ENCODE measurements around the gene LENG8. TPM values are rescaled to one million over a fixed set of nuclear protein-coding genes. Genes with fewer than 3 reads are reported as not detected.

LENG8 gene
- total and polyA plus RNA-seq, 10 of the 15 experiments (the other 5 are each of a cell fraction or from before 2014, with no cell fraction given): 2.3 to 145 (median 34.4) TPM

DNA sequence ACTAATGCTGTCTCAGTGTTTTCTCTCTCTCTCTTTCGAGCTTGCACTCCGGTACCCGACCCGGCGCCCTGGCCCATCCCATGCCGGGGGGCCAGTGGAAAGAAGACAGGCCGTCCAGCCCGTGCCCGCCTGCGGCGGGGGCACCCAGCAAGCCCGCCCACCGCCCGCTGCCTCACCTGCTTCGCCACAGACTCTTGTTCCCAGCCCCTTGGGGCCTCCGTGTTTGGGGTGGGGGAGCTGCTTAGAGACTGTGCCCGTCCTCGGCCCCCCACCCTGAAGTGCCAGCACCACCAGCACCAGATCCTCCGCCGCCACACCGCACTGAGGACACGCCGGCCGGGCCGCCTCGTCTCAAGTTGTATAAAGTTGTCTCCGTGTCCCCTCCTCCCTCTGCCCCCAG, 12.2 kb downstream of the LENG8 start:
- intact Hi-C loops (cut with micrococcal nuclease; ENCODE audit: unreplicated experiment): no loop called here
- TF ChIP-seq POLR2A (IDR thresholded peaks at IDR 0.05; ENCODE audit: low read depth, low read length): peak; percentile 50; the same call in 1 of the 2 replicates
- no peak for TF ChIP-seq POLR2AphosphoS2 (IDR thresholded peaks at IDR 0.05; ENCODE audit: low read depth, low read length)
- no peak for TF ChIP-seq TAF1 (IDR thresholded peaks at IDR 0.05; ENCODE audit: borderline replicate concordance, low read depth, low read length)
- TF ChIP-seq POLR2AphosphoS5 (IDR thresholded peaks at IDR 0.05; ENCODE audit: low read length): peak; percentile 21; the same call in 1 of the 2 replicates
- POLR2A ChIA-PET: interaction anchor here (0.7 to 1.7 kb wide), 2 partner anchors 13 to 1184 kb away, joined by 3 to 13 read pairs; partner anchors contain the start of gene LENG8

DNA sequence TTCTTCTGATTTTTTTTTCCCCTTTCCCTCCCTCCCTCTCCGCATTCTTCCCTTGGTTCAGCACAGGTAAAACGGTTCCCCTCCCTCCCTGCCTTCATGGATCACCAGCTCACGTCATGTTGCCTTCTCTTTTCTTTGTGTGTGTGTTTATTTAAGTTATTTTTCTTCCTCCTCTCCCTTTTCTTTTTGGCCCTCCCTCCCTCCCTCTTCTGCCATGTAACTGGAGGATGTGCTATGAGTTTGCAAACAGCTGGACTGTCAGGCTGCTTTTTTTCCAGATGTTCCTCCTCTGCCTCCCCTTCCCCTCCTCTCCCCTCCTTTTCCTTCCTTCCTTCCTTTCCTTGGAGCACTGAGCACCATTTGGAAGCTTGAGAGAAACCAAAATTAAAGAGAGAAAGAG, 12.6 kb downstream of the LENG8 start:
- WGBS (ENCODE audit: insufficient coverage, insufficient replicate concordance, low lambda C conversion rate, missing lambda C conversion rate): 64% methylated on average over 3 of the region's 3 CpGs
- POLR2A ChIA-PET: interaction anchor here (0.7 to 1.7 kb wide), 2 partner anchors 13 to 1184 kb away, joined by 3 to 13 read pairs; partner anchors contain the start of gene LENG8
- no peaks in the 10 kb centered on the region for H3K9me3 ChIP-seq (replicated peaks; ENCODE audit: control insufficient read depth, insufficient read depth, low read length)
- H3K27me3 ChIP-seq (replicated peaks in 1 of 2; ENCODE audit: control insufficient read depth in 2 of 2, insufficient read depth in 2 of 2, low read length in 1 of 2): no peaks in the 10 kb centered on the region
- intact Hi-C loops (cut with micrococcal nuclease; ENCODE audit: unreplicated experiment) (no loop called here), in situ Hi-C loops (cut with MboI) (loop anchor here (10.0 kb wide), 1 partner anchor 1193 kb away; the partner anchor contains the start of gene U2AF2)
- no peak for TF ChIP-seq BMI1 (IDR thresholded peaks at IDR 0.05; ENCODE audit: borderline replicate concordance)
- no peak for TF ChIP-seq NR2C1 (IDR thresholded peaks at IDR 0.05)
- no peak for TF ChIP-seq HDAC2 (IDR thresholded peaks at IDR 0.05)
- TF ChIP-seq, protein P1, sequence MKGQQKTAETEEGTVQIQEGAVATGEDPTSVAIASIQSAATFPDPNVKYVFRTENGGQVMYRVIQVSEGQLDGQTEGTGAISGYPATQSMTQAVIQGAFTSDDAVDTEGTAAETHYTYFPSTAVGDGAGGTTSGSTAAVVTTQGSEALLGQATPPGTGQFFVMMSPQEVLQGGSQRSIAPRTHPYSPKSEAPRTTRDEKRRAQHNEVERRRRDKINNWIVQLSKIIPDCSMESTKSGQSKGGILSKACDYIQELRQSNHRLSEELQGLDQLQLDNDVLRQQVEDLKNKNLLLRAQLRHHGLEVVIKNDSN (IDR thresholded peaks at IDR 0.05; ENCODE audit: borderline replicate concordance, extremely low read length, insufficient read depth, low read depth, low read length): no peak
- no peak for TF ChIP-seq KLF5 (IDR thresholded peaks at IDR 0.05; ENCODE audit: partially characterized antibody)
- no peak for TF ChIP-seq RAD51 (IDR thresholded peaks at IDR 0.05)
- TF ChIP-seq CREB1 (IDR thresholded peaks at IDR 0.05; ENCODE audit: low read depth): no peak
- TF ChIP-seq KDM1A (IDR thresholded peaks at IDR 0.05; ENCODE audit: borderline replicate concordance): no peak
- TF ChIP-seq, protein P2, sequence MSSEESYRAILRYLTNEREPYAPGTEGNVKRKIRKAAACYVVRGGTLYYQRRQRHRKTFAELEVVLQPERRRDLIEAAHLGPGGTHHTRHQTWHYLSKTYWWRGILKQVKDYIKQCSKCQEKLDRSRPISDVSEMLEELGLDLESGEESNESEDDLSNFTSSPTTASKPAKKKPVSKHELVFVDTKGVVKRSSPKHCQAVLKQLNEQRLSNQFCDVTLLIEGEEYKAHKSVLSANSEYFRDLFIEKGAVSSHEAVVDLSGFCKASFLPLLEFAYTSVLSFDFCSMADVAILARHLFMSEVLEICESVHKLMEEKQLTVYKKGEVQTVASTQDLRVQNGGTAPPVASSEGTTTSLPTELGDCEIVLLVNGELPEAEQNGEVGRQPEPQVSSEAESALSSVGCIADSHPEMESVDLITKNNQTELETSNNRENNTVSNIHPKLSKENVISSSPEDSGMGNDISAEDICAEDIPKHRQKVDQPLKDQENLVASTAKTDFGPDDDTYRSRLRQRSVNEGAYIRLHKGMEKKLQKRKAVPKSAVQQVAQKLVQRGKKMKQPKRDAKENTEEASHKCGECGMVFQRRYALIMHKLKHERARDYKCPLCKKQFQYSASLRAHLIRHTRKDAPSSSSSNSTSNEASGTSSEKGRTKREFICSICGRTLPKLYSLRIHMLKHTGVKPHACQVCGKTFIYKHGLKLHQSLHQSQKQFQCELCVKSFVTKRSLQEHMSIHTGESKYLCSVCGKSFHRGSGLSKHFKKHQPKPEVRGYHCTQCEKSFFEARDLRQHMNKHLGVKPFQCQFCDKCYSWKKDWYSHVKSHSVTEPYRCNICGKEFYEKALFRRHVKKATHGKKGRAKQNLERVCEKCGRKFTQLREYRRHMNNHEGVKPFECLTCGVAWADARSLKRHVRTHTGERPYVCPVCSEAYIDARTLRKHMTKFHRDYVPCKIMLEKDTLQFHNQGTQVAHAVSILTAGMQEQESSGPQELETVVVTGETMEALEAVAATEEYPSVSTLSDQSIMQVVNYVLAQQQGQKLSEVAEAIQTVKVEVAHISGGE (CRISPR knock-in tag; IDR thresholded peaks at IDR 0.05): no peak
- no peaks in the 10 kb centered on the region for H4K20me1 ChIP-seq (ENCODE audit: control insufficient read depth, insufficient read depth)
- CTCF ChIA-PET: interaction anchor here (0.7 to 1.2 kb wide), 2 partner anchors 13 to 17 kb away, joined by 3 to 6 read pairs; partner anchors contain the start of gene LENG8
- H3K9ac ChIP-seq (ENCODE audit: control insufficient read depth, insufficient read depth, low read length): no peak overlapping the region
- SMC1A ChIA-PET (ENCODE audit: uncharacterized antibody, unreplicated experiment): interaction anchor here (0.5 kb wide), 1 partner anchor 1128 kb away, joined by 3 read pairs; no protein-coding TSS in a partner anchor
- BruUV-seq (replicated peaks): no TSS peak
- no peak for DNase-seq (ENCODE audit: low read depth, low spot score)
- ATAC-seq: no peak
- RAD21 ChIA-PET (ENCODE audit: unreplicated experiment): no interaction called here
- peaks cover 11 to 42% of the 10 kb centered on the region in 2 experiments for H3K36me3 ChIP-seq (ENCODE audit: control insufficient read depth in 2 of 2, insufficient read depth in 2 of 2, low read length in 1 of 2)
- H3K27ac ChIP-seq (ENCODE audit: control insufficient read depth, insufficient read depth): no peak overlapping the region
- peak overlapping the region; percentile 96; the same call in 1 of the 2 replicates for H3K4me2 ChIP-seq (ENCODE audit: control insufficient read depth, insufficient read depth)
- H3K4me3 ChIP-seq: 0 out of 2 replicates have a peak overlapping the region, but pooled peaks have one; percentile 76
- no peak for FAIRE-seq
- H3K79me2 ChIP-seq (ENCODE audit: control insufficient read depth, insufficient read depth, low read length): peaks cover 14% of the 10 kb centered on the region
- H2AFZ ChIP-seq (ENCODE audit: control insufficient read depth, low read depth, low read length): no peak overlapping the region
- H3K4me1 ChIP-seq (ENCODE audit: control insufficient read depth, insufficient read depth, low read length): peaks cover 12% of the 10 kb centered on the region

More for the DNA sequence above, 12.2 kb downstream of the LENG8 start:
- H4K20me1 ChIP-seq (ENCODE audit: control insufficient read depth, insufficient read depth): no peaks in the 10 kb centered on the region
- no peak for ATAC-seq
- H3K4me3 ChIP-seq: no peak overlapping the region
- no peak for DNase-seq (ENCODE audit: low read depth, low spot score)
- H3K79me2 ChIP-seq (ENCODE audit: control insufficient read depth, insufficient read depth, low read length): peaks cover 14% of the 10 kb centered on the region
- SMC1A ChIA-PET (ENCODE audit: uncharacterized antibody, unreplicated experiment): interaction anchor here (0.5 kb wide), 1 partner anchor 1129 kb away, joined by 3 read pairs; no protein-coding TSS in a partner anchor
- no peaks in the 10 kb centered on the region for H3K27me3 ChIP-seq (replicated peaks in 1 of 2; ENCODE audit: control insufficient read depth in 2 of 2, insufficient read depth in 2 of 2, low read length in 1 of 2)
- RAD21 ChIA-PET (ENCODE audit: unreplicated experiment): no interaction called here
- H3K9ac ChIP-seq (ENCODE audit: control insufficient read depth, insufficient read depth, low read length): no peak overlapping the region
- TSS peak; percentile 80 for BruUV-seq (replicated peaks)
- H3K9me3 ChIP-seq (replicated peaks; ENCODE audit: control insufficient read depth, insufficient read depth, low read length): no peaks in the 10 kb centered on the region
- no peak for FAIRE-seq
- H3K4me1 ChIP-seq (ENCODE audit: control insufficient read depth, insufficient read depth, low read length): peaks cover 12% of the 10 kb centered on the region
- 87% methylated on average over 27 of the region's 27 CpGs for WGBS (ENCODE audit: insufficient coverage, insufficient replicate concordance, low lambda C conversion rate, missing lambda C conversion rate)
- no peak overlapping the region for H2AFZ ChIP-seq (ENCODE audit: control insufficient read depth, low read depth, low read length)
- no peak overlapping the region for H3K4me2 ChIP-seq (ENCODE audit: control insufficient read depth, insufficient read depth)
- H3K36me3 ChIP-seq (ENCODE audit: control insufficient read depth in 2 of 2, insufficient read depth in 2 of 2, low read length in 1 of 2): peaks cover 11 to 46% of the 10 kb centered on the region in 2 experiments
- no peak overlapping the region for H3K27ac ChIP-seq (ENCODE audit: control insufficient read depth, insufficient read depth)
- in situ Hi-C loops (cut with MboI): loop anchor here (10.0 kb wide), 1 partner anchor 1194 kb away; the partner anchor contains the start of gene U2AF2
- CTCF ChIA-PET: no interaction called here

Data from GM12878 (cell line).